HG03457 (cell line): Measurements from ENCODE around the gene TBC1D8.
"Not testable (repeated sequence)": the region's sequence is repeated elsewhere in the genome, so short reads cannot be mapped to it uniquely, and the experiment has no call there.

Experiments
- ATAC-seq: cut with Tn5 transposase; IDR thresholded peaks from one replicate; pipeline ENCODE4 v1.9.1; 2021; ENCODE audit warnings: moderate number of reproducible peaks; ENCODE audit not compliant: unreplicated experiment

TBC1D8 gene

DNA sequence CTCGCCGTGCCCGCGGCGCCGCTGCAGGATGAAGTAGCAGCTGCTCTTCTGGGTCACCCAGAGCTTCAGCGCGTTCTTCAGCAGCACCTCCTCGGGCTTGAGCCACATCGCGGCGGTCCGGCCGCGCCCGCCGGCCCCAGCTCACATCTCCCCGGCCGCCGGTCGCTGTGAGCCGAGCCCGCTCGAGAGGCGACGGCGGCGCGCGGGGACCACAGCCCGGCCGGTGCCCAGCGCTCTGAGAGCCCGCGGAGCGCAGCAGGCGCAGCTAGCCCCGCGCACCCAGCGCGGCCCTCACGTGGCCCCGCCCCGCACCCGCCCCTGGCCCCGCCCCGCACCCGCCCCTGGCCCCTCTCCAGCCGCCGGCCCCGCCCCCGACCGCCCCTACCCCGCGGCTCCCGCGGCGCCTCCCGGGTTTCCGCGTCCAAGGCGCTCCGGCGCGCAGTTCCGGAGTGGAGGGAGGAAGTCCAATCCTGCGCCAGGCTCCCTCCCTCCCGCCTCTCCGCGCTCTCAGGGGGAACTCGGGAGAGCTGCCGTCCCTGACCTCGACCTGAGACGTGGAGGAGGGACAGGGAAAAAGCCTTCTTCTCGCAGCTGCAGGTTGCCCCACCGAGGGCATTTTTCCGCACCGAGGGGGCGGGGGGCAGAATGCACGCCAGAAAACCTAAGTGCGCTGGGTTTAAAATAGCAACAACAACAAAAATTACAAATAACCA, at the start of gene TBC1D8:
TBC1D8 (minus strand) TSS at position 237 of the 713 bp plus-strand sequence; CDS start at position 108, 129 bp downstream.
- no peak for ATAC-seq

DNA sequence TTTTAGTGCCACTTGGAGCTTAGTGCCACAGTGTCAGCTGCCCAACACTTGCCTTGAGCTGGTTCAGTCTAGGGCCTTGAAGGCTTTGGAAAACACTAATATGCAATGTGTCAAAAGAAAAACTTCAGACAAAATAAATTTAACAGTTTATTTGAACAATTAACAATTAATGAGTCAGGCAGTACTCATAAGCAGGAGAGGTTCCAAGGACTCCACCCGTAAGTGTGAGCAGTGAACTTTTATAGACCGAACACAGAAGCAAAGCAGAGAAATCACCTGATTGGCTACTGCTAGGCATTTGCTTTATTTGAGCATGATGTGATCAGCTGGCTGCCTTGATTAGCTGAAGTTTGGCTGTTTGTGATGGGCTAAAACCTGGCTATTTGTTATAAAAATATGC, 49.5 kb upstream of the TBC1D8 start:
- ATAC-seq: no peak

DNA sequence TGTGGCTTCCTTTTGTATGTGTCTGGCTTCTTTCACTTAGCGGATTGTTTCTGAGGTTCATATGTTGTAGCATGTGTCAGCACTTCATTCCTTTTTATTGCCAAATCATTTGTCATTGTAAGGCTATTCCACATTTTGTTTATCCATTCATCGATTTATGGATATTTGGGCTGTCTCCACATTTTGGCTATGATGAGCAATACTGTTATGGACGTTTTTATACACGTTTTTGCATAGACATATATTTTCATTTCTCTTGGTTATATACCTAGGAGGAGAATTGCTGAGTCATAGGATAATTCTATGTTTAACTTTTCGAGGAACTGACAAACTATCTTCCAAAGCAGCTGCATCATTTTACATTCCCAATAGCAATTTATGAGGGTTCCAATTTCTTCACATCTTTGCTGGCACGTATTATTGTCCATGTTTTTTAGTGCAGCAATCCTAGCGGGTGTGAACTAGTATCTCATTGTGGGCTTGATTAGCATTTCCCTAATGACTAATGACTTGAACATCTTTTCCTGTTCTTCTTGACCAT, 48.1 kb upstream of the TBC1D8 start:
- no peak for ATAC-seq

DNA sequence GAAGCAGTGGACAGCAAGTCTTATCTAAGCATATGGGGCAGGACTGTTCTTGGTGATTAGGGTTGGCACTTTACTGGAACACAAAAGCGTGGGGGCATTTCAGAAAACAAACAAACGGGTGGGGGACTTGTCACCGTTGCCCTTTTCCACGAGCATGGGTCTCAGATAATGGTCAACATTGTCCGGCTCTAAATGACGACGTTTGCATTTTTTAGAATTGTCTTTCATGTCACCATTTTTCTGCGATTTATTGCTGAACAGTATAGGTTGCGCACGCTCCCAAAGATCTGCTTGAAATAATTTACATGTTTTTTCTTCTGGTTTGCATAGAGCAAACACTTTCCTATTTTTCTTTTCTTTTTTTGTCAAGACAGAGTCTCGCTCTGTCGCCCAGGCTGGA, 46.6 kb upstream of the TBC1D8 start:
- ATAC-seq: no peak

DNA sequence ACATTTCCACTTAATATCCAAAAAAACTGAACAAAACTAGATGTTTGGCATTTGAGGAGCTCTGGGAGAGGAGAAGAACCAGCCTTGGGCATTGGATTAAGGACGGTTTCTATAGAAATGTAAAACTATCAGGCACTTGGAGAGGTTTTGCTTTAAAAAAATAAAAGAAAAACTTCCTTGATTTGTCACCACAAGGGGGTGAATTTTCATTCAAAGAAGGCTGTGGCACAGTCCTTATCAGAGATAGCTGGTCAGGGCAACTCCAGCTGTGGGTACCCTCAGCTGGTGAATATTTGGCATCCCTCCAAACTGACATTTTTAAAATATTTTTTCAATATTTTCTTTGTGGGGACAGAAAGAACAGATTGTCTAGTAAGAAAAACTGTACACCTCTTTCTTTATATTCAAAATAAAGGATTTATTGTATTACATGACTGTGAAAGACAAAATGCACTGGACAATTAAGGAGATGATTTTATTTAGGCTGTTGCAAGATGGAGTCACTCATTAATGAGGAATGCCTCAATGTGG, 46.1 kb upstream of the TBC1D8 start:
- no peak for ATAC-seq

DNA sequence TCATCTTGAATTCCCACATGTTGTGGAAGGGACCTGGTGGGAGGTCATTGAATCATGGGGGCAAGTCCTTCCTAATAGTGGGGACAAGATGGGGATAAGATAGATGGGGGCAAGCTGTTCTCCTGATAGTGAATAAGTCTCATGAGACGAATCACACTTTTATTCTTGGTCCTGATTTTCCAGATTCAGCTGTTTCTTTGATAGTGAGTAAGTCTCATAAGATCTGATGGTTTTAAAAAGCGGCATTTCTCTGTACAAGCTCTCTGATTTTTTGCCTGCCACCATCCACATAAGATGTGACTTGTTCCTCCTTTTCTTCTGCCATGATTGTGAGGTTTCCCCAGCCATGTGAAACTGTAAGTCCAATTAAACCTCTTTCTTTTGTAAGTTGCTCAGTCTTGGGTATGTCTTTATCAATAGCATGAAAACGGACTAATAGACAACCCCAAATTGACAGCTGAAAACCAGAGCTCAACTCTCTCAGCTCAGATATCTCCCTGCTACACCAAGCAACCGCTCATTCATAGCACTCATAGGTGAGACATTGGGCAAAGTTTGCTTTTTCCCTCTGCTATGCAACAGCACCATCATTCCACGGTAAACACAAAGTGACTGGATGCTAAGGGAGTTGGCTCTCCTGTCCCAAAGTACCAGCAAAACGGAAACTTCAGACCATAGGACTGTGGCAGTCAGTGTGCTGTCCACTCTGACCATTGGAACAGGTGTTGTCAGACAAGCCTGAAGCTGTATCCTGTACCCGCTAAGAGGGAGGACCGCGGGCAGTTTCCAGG, 44.9 kb upstream of the TBC1D8 start:
- no peak for ATAC-seq

DNA sequence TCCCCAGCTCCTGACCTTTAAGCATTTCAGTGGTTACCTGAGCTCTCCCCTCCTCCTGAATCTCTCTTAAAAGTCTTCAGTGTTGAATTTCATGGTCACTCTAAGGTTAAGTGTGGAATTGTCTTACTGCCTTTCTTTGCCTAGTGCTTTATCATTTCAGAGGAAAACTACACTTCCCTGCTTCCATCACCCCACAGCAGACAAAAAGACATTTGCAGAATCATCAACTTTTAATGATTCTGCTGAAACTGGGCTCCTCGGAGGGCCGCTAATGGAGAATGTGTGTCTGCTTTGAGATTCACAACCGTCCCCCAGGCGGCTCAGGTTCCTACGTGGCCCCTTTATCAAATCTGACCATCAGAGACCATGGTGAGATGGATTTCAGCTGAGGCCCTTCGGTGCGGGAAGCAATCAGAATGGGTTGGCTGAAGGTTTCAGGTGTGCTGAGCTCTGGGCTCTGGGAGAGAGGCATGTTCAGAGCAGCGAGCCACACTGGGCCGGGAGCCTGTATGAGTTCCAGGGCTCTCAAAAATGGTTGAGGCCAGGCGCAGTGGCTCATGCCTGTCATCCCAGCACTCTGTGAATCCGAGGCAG, 41.9 kb upstream of the TBC1D8 start:
- no peak for ATAC-seq

DNA sequence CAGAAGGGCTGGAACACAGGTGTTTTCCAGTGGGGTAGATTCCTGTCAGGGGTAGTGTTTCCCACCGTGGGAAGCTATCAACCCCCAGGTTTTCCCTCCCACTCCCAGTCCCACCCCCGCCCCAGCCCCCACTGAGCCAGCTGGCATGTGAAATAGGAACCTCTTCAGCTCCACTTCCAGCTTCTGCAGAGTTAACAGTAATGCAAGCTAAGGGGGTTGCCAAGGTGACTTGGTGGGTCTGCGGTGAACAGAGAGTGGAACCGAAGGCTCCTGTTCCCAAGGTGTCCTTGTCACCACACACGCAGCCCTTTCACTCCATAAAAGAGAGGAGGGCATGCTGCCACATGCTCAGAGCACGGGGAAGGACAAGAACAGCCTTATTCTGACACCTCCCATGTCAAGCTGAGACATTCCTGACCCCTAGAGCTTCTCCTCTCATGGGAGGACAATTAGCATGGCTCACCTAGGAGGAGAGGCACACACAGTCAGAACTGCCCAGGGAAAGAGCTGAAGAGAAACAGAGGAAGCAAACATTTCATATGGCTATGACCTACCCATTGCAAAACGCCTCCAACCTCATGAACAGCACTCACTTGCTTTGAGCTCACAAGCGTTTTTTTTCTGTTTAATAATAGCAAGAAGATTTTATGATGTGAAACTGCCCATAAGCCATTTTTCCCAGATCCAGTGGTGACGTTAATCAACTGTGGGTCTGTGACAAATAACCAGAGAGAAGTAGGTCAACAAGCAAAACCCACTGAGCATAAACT, 39.8 kb upstream of the TBC1D8 start:
- no peak for ATAC-seq

DNA sequence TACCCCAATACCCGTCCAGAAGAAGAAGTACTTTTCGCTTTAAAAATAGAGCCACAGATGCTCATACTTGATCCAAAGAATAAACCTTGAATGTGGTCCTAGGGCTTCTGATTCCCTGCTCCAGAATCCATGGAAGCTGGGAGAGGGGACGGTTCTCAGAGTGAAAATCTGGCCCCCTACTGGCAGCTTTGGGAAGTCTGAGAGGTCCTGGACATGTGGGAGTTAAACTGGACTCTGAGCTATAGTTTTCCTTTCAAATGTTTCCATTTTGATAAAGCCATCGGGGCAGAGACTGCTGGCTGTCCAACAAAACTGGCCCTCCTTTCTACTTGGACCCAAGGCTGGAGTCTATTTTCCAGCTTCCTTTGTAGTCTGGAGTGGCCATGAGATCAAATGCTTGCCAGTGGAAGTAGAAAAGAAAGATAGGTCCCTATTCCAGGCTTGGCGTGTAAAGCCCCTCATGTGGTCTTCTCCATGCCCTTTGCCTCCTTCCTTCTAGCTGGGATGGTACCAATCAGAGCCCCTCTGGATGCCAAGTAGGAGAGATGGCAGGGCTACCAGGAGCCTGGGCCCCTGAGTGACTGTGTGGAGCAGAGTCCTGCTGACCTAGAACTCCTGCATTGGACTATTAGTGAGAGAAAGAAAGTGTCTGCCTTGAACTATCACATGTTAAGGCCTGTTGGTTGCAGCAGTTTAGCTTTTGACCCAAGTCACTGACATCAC, 37.7 kb upstream of the TBC1D8 start:
- ATAC-seq: no peak

DNA sequence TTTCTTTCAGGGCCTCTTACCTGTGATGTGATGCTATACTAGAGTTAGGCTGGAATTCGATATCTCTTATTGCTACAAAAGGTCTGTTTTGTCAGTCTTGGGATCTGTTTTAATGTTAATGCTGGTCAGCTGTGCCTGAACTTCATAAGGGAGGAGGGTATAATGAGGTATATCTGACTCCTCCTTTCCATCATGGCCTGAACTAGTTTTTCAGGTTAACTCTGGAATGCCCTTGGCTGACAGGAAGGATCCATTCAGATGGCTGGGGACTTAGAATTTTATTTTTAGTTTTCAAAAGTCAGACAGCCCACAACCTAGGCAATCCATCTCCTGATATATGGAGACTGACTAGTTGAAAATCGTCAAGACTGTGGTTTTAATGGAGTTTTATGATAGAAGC, 35.9 kb upstream of the TBC1D8 start:
- no peak for ATAC-seq

DNA sequence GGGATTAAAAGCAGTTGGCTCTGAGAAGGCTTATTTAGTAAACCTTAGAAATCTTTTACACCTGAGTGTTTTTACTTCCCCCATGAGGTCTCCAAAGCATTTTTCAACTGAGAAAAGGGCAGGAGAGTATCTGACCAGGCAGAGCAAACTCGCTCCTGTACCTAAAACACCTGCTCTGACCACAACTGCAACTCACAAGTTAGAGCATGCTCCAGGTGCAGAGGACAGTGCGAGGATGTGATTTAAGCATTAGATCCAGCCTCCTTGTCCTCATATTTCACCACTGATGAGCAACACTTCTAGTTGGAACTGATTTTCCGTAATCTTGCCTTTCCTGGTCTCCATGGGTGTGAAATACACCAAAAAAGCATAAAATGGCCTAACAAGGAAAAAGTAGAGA, 34.5 kb upstream of the TBC1D8 start:
- ATAC-seq: no peak

DNA sequence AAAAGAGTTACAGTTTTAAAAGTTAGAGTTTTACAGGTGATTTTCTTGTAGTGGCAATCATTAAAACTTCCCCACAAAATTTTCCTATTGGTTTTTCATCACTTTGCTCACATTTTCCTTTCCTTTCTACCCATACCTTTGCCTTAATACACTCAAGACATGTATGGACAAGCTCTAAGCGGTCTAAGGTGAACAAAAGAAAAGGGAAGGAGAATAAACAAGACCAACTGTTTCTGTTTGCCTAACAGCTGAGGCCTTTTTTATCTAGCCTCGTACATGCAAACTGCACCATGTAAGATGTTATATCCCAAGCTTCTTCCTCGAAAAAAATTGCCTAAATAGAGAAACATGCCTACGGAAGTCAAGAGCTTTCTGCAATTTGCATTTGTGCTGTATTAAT, 33.9 kb upstream of the TBC1D8 start:
- ATAC-seq: no peak

DNA sequence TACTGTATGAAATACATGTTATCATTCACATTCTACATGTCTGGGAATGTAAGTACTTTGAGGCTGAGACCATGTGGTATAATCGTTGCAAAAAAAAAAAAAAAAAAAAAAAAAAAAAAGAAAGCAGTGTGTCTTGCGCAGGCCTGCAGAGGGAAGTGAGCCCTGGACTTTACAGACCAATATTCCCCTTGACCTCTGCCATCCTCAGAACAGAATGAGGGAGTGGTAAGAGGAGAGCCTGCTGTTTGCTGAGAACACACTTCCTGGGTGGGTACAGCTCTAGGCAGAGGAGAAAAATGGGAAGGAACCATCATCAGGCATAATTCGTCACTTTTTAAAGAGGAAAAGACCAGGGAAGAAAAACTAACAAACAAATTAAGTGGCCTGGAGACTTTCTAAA, 28.8 kb upstream of the TBC1D8 start:
- ATAC-seq: no peak

DNA sequence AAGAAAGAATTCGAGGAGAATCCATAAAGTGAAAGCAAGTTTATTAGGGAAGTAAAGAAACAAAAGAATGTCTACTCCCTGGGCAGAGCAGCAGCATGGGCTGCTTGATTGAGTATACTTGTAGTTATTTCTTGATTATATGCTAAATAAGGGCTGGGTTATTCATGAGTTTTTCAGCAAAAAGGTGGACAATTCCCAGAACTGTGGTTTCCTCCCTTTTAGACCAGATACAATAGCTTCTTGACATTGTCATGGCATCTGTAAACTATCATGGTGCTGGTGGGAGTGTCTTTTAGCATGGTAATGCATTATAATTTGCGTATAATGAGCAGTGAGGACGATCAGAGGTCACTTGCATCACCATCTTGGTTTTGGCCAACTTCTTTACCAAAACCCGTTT, 25.6 kb upstream of the TBC1D8 start:
- no peak for ATAC-seq

DNA sequence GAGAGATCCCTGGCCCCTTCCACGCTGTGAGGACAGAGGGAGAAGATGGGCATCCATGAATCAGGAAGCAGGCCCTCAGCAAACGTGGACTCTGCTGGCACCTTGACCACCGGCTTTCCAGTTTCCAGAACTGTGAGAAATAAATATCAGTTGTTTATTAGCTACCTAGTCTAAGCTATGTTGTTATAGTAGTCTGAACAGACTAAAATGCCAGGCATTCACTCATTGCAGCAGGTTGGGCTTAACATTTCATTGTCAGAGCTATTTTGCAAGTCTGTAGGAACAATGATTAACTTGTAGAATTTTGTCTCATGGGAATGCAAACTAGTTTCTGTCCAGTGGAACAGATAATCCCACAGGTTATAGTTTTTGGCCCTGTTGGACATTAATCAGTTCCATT, 24.8 kb upstream of the TBC1D8 start:
- ATAC-seq: no peak

DNA sequence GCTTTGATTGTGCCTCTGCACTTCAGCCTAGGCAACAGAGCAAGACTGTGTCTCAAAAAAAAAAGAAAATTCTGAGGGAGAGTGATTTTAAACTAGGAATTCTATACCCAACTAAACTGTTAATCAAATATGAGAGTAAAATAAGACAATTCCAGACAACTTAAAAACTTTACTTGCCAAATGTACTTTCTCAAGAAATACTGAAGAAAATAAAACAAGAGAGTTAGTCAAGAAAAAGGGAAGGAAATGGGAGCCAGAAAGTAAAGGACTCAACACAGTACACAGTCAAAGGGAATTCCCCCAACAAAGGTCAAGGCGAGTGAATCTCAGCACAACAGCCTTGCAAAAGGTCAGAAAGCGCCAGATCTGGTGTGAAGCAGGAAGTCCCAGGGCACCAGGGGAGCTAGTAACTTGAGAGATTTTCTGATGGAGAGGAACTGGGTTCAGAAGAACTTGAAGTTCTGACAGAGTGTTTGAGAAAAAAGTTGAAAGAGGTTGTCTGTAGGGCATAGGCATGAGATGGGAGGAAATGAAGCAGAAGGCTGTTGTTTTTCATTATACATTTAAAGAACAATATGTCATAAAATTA, 22.6 kb upstream of the TBC1D8 start:
- no peak for ATAC-seq

DNA sequence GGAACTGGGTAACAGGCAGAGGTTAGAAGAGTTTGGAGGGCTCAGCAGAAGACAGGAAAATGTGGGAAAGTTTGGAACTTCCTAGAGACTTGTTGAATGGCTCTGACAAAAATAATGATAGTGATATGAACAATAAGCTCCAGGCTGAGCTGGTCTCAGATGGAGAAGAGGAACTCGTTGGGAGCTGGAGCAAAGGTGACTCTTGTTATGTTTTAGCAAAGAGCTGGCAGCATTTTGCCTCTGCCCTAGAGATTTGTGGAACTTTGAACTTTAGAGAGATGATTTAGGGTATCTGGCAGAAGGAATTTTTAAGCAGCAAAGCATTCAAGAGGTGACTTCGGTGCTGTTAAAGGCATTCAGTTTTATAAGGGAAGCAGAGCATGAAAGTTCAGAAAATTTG, 18.6 kb upstream of the TBC1D8 start:
- not testable (repeated sequence) for ATAC-seq

DNA sequence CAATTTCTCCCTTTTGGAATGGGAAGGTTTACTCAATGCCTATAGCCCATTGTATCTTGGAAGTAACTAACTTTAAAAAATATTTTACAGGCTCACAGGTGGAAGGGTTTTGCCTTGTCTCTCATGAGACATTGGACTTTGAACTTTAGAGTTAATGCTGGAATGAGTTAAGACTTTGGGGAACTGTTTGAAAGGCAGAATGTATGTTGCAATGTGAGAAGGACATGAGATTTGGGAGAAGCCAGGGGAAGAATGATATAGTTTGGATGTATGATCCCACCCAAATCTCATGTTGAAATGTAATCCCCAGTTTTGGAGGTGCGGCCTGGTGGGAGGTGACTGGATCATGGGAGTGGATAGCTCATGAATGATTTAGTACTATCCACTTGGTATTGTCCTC, 17.5 kb upstream of the TBC1D8 start:
- ATAC-seq: no peak

DNA sequence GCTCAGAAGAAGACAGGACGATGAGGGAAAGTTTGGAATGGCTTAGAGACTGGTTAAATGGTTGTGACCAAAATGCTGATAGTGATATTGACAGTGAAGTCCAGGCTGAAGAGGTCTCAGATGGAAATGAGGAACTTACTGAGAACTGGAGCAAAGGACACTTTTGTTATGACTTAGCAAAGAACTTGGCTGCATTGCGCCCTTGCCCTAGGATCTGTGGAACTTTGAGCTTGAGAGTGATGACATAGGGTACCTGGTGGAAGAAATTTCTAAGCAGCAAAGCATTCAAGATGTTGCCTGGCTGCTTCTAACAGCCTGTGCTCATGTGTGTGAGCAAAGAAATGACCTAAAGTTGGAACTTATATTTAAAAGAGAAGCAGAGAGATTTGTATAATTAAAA, 16.4 kb upstream of the TBC1D8 start:
- ATAC-seq: not testable (repeated sequence)

DNA sequence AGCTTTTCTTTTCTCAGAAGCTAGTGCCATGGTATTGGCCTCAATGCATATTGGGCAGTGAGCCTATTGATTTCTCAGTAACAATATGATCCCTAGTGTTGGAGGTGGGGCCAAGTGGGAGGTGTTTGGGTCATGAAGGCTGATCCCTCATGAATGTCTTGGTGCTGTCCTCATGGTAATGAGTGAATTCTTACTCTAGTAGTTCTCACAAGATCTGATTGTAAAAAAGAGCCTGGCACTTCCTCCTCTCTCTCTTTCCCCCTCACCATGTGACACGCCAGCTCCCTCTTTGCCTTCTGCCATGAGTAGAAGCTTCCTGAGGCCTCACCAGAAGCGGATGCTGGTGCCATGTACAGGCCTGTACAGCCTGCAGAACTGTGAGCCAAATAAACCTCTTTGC, 12.8 kb upstream of the TBC1D8 start:
- no peak for ATAC-seq
